GF-D8 (cell line): ENCODE data around the gene MUC2.
A peak's percentile ranks its signal among the peaks of the same experiment; 100 is the strongest.

Experiments used
- DNase-seq: peaks from one replicate; lab custom pipeline; 2025; lab: John Stamatoyannopoulos, UW

MUC2 gene

GRCh38 chr11:1072116-1072820 lies 2.4 kb upstream of the MUC2 start:
- DNase-seq, result no peak

GRCh38 chr11:1072821-1073231 lies 1.8 kb upstream of the MUC2 start:
- DNase-seq, result no peak

GRCh38 chr11:1073261-1073724 lies 1.4 kb upstream of the MUC2 start:
- peak; percentile 20 for DNase-seq

- DNase-seq, result no peak
Observed at GRCh38 chr11:1073851-1074243, 827 bp upstream of the MUC2 start.

- DNase-seq, result no peak
Observed at GRCh38 chr11:1075341-1075911, 752 bp downstream of the MUC2 start.

- no peak for DNase-seq
Observed at GRCh38 chr11:1076061-1076665, 1.5 kb downstream of the MUC2 start.

GRCh38 chr11:1077033-1077416 lies 2.4 kb downstream of the MUC2 start:
- no peak for DNase-seq

- DNase-seq, result no peak
Observed at GRCh38 chr11:1077417-1078119, 2.9 kb downstream of the MUC2 start.

GRCh38 chr11:1078191-1078601 lies 3.5 kb downstream of the MUC2 start:
- no peak for DNase-seq

GRCh38 chr11:1081601-1082311 lies 7.1 kb downstream of the MUC2 start:
- no peak for DNase-seq

- DNase-seq, result no peak
Observed at GRCh38 chr11:1082346-1082727, 7.7 kb downstream of the MUC2 start.

- no peak for DNase-seq
Observed at GRCh38 chr11:1082728-1083620, 8.3 kb downstream of the MUC2 start.

GRCh38 chr11:1083621-1084551 lies 9.2 kb downstream of the MUC2 start:
- DNase-seq, result no peak

- no peak for DNase-seq
Observed at GRCh38 chr11:1084561-1085439, 10.1 kb downstream of the MUC2 start.

GRCh38 chr11:1085440-1086170 lies 10.9 kb downstream of the MUC2 start:
- no peak for DNase-seq

GRCh38 chr11:1086171-1087102 lies 11.8 kb downstream of the MUC2 start:
- DNase-seq, result no peak

- no peak for DNase-seq
Observed at GRCh38 chr11:1087279-1087960, 12.7 kb downstream of the MUC2 start.
